H1 (cell line): ENCODE data around the gene MGMT. TPM values are rescaled to one million over a fixed set of nuclear protein-coding genes. Genes with fewer than 3 reads are reported as not detected.

Experiments used
- E2F6 ChIP-seq: IDR thresholded peaks from 2 replicates; pipeline ENCODE4 v1.6.1; 2012; ENCODE audit warnings: inconsistent platforms
- KDM5A ChIP-seq: fragments of 200-600 bp; IDR thresholded peaks from 2 replicates; pipeline ENCODE4 v1.7.1; 2012; ENCODE audit warnings: mild to moderate bottlenecking, low read length, inconsistent platforms, mixed read lengths
- RFX5 ChIP-seq: IDR thresholded peaks from 2 replicates; pipeline ENCODE4 v1.6.1; 2011; ENCODE audit warnings: low read depth, low read length, improper control_type of control experiment, borderline replicate concordance
- RXRA ChIP-seq: IDR thresholded peaks from 2 replicates; pipeline ENCODE4 v1.6.1; 2011; ENCODE audit warnings: low read depth, mild to moderate bottlenecking, low read length, moderate library complexity; ENCODE audit not compliant: insufficient read depth
- SRF ChIP-seq: IDR thresholded peaks from 2 replicates; pipeline ENCODE4 v1.6.1; 2011; ENCODE audit warnings: mild to moderate bottlenecking, low read depth, low read length, moderate library complexity
- polyA plus RNA-seq, 7 experiments: library from polyadenylated mRNA; depleted of rRNA in 3 of 7; stranded (reverse) in 5 of 7; unstranded in 2 of 7; fragments of >200 nt in 5 of 7; fragments of 200-250 nt in 2 of 7; gene quantifications; 1 replicate in 5 of 7; 2 replicates in 1 of 7; 4 replicates in 1 of 7; pipeline versions ENCODE4 v1.2.1 to v1.2.3, GENCODE V29; 2011 to 2013; ENCODE audit warnings: missing spikeins in 2 of 7, mixed read lengths in 2 of 7
- total RNA-seq: library from RNA; stranded (reverse); fragmentation: NEBNext Ultra II Directional; extraction: Animal tissue kit (Norgen Biotek cat#: 25700); gene quantifications from 2 replicates; pipeline ENCODE4 v1.2.1, GENCODE V29; 2021
- TF ChIP-seq, protein P1 (sequence below): fragments of 300-600 bp; sonication (generic); IDR thresholded peaks from 2 replicates; pipeline ENCODE4 v1.7.1; 2012; ENCODE audit warnings: low read length, moderate library complexity, mild to moderate bottlenecking, inconsistent platforms; ENCODE audit not compliant: insufficient replicate concordance
- TF ChIP-seq, protein P2 (sequence below): IDR thresholded peaks from 2 replicates; pipeline ENCODE4 v1.6.1; 2011; ENCODE audit warnings: low read length, improper control_type of control experiment
- TF ChIP-seq, protein P3 (sequence below): IDR thresholded peaks from 2 replicates; pipeline ENCODE4 v1.6.1; 2012; ENCODE audit warnings: inconsistent platforms

Gene MGMT
- total and polyA plus RNA-seq, 2 of the 8 experiments (the other 6 are each of a cell fraction or from before 2014, with no cell fraction given), result 9.9 to 10.7 TPM

GRCh38 chr10:129501652-129502436 is 34.8 kb downstream of the MGMT start (continued):
- TF ChIP-seq, protein P1, sequence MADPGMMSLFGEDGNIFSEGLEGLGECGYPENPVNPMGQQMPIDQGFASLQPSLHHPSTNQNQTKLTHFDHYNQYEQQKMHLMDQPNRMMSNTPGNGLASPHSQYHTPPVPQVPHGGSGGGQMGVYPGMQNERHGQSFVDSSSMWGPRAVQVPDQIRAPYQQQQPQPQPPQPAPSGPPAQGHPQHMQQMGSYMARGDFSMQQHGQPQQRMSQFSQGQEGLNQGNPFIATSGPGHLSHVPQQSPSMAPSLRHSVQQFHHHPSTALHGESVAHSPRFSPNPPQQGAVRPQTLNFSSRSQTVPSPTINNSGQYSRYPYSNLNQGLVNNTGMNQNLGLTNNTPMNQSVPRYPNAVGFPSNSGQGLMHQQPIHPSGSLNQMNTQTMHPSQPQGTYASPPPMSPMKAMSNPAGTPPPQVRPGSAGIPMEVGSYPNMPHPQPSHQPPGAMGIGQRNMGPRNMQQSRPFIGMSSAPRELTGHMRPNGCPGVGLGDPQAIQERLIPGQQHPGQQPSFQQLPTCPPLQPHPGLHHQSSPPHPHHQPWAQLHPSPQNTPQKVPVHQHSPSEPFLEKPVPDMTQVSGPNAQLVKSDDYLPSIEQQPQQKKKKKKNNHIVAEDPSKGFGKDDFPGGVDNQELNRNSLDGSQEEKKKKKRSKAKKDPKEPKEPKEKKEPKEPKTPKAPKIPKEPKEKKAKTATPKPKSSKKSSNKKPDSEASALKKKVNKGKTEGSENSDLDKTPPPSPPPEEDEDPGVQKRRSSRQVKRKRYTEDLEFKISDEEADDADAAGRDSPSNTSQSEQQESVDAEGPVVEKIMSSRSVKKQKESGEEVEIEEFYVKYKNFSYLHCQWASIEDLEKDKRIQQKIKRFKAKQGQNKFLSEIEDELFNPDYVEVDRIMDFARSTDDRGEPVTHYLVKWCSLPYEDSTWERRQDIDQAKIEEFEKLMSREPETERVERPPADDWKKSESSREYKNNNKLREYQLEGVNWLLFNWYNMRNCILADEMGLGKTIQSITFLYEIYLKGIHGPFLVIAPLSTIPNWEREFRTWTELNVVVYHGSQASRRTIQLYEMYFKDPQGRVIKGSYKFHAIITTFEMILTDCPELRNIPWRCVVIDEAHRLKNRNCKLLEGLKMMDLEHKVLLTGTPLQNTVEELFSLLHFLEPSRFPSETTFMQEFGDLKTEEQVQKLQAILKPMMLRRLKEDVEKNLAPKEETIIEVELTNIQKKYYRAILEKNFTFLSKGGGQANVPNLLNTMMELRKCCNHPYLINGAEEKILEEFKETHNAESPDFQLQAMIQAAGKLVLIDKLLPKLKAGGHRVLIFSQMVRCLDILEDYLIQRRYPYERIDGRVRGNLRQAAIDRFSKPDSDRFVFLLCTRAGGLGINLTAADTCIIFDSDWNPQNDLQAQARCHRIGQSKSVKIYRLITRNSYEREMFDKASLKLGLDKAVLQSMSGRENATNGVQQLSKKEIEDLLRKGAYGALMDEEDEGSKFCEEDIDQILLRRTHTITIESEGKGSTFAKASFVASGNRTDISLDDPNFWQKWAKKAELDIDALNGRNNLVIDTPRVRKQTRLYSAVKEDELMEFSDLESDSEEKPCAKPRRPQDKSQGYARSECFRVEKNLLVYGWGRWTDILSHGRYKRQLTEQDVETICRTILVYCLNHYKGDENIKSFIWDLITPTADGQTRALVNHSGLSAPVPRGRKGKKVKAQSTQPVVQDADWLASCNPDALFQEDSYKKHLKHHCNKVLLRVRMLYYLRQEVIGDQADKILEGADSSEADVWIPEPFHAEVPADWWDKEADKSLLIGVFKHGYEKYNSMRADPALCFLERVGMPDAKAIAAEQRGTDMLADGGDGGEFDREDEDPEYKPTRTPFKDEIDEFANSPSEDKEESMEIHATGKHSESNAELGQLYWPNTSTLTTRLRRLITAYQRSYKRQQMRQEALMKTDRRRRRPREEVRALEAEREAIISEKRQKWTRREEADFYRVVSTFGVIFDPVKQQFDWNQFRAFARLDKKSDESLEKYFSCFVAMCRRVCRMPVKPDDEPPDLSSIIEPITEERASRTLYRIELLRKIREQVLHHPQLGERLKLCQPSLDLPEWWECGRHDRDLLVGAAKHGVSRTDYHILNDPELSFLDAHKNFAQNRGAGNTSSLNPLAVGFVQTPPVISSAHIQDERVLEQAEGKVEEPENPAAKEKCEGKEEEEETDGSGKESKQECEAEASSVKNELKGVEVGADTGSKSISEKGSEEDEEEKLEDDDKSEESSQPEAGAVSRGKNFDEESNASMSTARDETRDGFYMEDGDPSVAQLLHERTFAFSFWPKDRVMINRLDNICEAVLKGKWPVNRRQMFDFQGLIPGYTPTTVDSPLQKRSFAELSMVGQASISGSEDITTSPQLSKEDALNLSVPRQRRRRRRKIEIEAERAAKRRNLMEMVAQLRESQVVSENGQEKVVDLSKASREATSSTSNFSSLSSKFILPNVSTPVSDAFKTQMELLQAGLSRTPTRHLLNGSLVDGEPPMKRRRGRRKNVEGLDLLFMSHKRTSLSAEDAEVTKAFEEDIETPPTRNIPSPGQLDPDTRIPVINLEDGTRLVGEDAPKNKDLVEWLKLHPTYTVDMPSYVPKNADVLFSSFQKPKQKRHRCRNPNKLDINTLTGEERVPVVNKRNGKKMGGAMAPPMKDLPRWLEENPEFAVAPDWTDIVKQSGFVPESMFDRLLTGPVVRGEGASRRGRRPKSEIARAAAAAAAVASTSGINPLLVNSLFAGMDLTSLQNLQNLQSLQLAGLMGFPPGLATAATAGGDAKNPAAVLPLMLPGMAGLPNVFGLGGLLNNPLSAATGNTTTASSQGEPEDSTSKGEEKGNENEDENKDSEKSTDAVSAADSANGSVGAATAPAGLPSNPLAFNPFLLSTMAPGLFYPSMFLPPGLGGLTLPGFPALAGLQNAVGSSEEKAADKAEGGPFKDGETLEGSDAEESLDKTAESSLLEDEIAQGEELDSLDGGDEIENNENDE, result no peak
- TF ChIP-seq KDM5A (no peak), SRF (no peak), E2F6 (no peak), RXRA (no peak), RFX5 (no peak)
- TF ChIP-seq, protein P2, sequence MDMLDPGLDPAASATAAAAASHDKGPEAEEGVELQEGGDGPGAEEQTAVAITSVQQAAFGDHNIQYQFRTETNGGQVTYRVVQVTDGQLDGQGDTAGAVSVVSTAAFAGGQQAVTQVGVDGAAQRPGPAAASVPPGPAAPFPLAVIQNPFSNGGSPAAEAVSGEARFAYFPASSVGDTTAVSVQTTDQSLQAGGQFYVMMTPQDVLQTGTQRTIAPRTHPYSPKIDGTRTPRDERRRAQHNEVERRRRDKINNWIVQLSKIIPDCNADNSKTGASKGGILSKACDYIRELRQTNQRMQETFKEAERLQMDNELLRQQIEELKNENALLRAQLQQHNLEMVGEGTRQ, result no peak
- TF ChIP-seq, protein P3, sequence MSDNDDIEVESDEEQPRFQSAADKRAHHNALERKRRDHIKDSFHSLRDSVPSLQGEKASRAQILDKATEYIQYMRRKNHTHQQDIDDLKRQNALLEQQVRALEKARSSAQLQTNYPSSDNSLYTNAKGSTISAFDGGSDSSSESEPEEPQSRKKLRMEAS, result no peak
